ENCODE data around the gene IKBKE.

Gene IKBKE

GRCh38 chr1:206469933-206470691, at the start of gene IKBKE:
TSS of gene IKBKE (plus strand) at chr1:206470476. CDS start at chr1:206473228, 2,752 bp downstream.
- peak; percentile 76 for DNase-seq

DNA sequence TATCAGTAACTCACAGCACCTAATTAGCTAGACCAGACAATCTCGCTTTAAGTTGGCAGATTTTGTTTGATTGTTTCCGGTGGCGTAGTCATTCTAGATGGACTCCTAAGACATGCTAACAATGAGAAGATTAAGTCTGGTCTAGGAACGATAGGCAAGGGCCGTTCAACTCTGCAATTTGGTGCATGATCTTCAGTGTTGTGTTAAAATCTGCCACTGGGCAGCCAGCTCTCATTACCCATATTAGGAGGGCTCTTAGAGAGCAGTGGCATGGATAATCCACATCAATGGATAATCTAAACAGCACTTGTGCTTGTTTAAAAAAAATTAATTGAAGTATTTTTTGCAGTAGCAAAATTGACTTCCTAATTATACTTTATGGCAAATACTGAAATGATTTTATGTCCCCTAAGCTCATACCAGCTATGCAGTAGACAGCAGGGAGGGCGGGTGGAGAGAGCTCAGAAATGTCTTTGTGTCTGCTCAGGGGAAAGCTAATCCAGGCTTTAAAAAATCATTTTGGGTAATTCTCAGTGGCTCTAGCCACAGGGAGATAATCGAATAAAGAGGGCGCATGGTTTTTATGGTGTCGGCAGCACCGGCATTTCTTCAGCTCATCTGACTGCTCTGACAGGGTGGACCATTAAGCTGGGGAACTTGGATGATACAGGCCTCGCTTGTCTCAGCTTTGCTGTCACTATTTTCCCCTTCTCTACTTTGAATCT, 48.5 kb upstream of the IKBKE start:
- DNase-seq = no peak

GRCh38 chr1:206422525-206422924, 47.8 kb upstream of the IKBKE start:
- no peak for DNase-seq

DNA sequence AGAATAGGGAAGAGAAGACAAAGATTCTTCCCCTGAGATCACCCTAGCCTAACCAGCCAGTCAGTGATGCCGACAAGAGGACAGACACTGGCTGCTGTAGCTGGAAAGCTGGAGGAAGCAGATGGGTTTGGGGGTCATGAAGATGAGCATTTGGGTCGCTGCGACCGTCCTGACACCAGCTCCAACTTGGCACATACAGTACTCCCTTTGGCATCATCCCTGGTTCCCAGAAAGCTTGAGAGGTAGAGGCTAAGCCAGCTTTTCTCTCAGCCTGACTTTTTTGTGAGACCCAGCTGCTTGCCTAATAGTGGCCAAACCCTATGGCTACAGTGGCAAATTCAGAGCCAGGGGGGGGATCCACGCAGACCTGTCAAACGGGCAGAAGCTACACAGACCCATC, 43.0 kb upstream of the IKBKE start:
- DNase-seq = no peak

GRCh38 chr1:206429421-206429820, 40.9 kb upstream of the IKBKE start:
- DNase-seq = no peak

DNA sequence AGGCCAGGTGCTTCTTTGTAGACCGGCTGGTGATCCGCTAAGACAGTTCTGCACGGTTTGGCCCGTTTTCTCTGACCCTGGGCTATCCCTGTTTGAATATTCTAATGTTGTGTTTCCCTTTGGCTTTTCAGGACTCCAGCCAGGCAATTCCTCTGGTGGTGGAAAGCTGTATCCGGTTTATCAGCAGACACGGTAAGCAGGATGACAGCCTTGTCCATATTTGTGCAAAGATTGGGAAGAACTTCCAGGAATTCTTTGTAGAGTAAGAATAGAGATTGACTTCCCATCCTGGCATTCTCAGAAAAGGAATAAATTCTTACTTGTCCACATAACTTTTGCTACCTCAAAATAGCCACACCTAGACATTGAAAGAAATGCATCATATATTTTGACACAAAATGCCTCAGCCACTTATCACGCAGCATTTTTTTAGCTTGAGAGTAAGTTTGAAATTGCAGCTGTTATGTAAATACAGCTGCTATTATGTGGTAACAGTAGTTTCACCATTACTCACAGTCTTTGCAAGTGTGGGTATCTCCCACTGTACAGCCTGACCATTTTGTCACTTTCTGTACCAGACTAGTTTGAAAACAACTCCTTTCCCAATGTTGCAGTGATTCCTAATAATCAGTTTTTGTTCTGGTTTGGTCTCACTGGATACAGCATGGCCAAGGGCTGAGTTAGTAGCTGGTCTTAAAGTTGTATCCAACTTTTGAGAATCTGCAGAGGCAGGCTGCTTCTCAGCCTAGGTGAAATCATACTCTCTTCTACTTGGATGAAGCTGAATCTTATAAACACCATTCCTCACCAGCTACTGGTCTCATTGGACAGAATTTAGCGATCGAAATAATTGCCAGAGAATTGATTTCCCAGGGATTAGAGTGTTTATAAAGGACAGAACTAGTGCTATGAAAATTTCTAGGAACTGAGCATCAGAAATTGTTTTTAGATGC, 40.0 kb upstream of the IKBKE start:
- no peak for DNase-seq

GRCh38 chr1:206435445-206435844, 34.8 kb upstream of the IKBKE start:
- DNase-seq = no peak

DNA sequence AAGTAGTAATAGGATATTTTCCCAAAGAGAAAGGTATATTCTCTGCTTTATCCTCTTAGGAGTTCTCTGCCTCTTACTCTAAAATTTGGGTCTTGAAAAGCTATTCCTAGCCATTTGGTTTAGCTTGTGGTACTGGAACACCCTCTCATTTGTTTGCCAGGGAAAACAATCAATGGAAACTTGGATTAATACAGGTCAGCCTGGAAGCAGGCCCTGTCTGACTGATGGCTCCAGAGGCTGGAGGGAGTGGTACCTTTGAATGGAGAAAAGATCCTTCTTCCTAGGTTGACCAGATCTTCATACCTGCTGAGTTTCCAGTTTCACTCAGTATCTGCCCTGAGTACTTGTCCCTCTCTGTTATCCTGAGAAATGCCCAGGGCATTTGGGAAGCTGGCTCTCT, 31.7 kb upstream of the IKBKE start:
- no peak for DNase-seq

GRCh38 chr1:206439205-206439604, 31.1 kb upstream of the IKBKE start:
- DNase-seq = no peak

- no peak for DNase-seq
These were observed 28.8 kb upstream of the IKBKE start for GRCh38 chr1:206441336-206441967.

DNA sequence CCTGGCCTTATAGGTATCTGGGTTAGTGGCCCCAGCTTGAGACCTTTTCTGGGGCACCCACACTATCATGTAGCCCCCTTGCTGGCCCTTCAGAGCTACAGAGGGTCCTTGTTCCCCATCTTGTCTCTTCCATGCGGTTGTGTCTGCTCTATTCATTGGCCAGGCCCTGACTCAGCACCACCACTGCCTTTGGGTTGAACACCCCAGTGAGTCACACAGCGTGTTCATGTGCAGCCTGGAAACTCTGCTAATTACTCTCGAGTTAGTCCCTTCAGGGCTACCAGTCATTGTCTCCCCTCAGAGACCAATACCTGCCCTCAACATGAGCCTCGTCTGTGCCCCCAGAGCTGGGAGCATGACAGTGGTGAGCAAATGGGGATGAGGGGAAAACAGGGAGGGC, 28.2 kb upstream of the IKBKE start:
- DNase-seq = no peak

GRCh38 chr1:206445116-206445515, 25.2 kb upstream of the IKBKE start:
- DNase-seq = peak; percentile 83

- DNase-seq = no peak
These were observed 24.3 kb upstream of the IKBKE start for GRCh38 chr1:206445911-206446356.

- DNase-seq = peak; percentile 60
These were observed 23.4 kb upstream of the IKBKE start for GRCh38 chr1:206446688-206447421.

GRCh38 chr1:206447422-206447765, 22.9 kb upstream of the IKBKE start:
- DNase-seq = no peak

GRCh38 chr1:206447792-206448191, 22.5 kb upstream of the IKBKE start:
- no peak for DNase-seq

- DNase-seq = no peak
These were observed 21.8 kb upstream of the IKBKE start for GRCh38 chr1:206448471-206448870.

GRCh38 chr1:206449565-206449964, 20.7 kb upstream of the IKBKE start:
- DNase-seq = no peak

- no peak for DNase-seq
These were observed 20.0 kb upstream of the IKBKE start for GRCh38 chr1:206450281-206450680.

- DNase-seq = peak; percentile 76
These were observed 19.1 kb upstream of the IKBKE start for GRCh38 chr1:206451134-206451686.

DNA sequence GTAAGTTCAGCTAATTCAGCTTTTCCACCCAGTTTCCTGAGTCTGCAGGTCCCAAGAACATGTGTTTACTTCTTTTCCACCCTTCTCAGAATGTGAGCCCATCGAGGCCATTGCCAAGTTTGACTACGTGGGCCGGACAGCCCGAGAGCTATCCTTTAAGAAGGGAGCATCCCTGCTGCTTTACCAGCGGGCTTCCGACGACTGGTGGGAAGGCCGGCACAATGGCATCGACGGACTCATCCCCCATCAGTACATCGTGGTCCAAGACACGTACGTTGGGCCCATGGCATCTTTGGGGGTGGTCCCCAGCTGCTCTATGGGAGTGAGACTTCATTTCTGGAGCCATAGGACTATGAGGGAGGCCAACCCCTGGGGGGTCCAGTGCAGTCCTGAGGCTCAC, 17.2 kb upstream of the IKBKE start:
- DNase-seq = no peak

GRCh38 chr1:206455289-206455665, 15.0 kb upstream of the IKBKE start:
- no peak for DNase-seq

Measured in right hindlimb (tissue), 1 donor.